IMR-90 (cell line): ENCODE data around the gene UGT3A1. TPM values are rescaled to one million over a fixed set of nuclear protein-coding genes. Genes with fewer than 3 reads are reported as not detected.

ENCODE experiments used
- ATAC-seq: fragments of 200-7000 bp; cut with Tn5 transposase; 2 replicates; pipeline ENCODE4 v1.9.1; 2020; ENCODE audit warnings: low read depth, mild to moderate bottlenecking, moderate library complexity
- BruUV-seq: library from RNA; stranded (reverse); fragments of 400-500 nt; replicated peaks from 2 replicates; lab custom pipeline; 2021; lab: Mats Ljungman, UMichigan
- CTCF ChIA-PET: fragments of 300-600 bp; formaldehyde crosslinking; extraction: SDS; loops from one replicate; lab custom pipeline; 2021; ENCODE audit warnings: antibody characterized with exemption; lab: Yijun Ruan, JAX
- POLR2A ChIA-PET: fragments of 300-600 bp; sonication (Branson Sonifier 250); formaldehyde crosslinking; loops from one replicate; lab custom pipeline; 2022; ENCODE audit warnings: antibody characterized with exemption; ENCODE audit not compliant: unreplicated experiment; lab: Charles Lee
- DNase-seq: peaks from one replicate; pipeline ENCODE4 v3.0.0; 2013
- H2AFZ ChIP-seq: replicated peaks from 2 replicates; pipeline ENCODE3; 2013; ENCODE audit warnings: low read length, mild to moderate bottlenecking; ENCODE audit not compliant: poor library complexity
- H2AK5ac ChIP-seq: 2 replicates; pipeline ENCODE4 v1.6.1; 2013; ENCODE audit warnings: low read depth, low read length, inconsistent platforms
- H2AK9ac ChIP-seq: replicated peaks from 2 replicates; pipeline ENCODE3; 2013; ENCODE audit warnings: mild to moderate bottlenecking, low read depth, low read length, moderate library complexity; ENCODE audit not compliant: poor library complexity
- H2BK120ac ChIP-seq: 2 replicates; pipeline ENCODE4 v1.6.1; 2013; ENCODE audit warnings: low read depth, low read length, inconsistent platforms
- H2BK15ac ChIP-seq: 3 replicates; pipeline ENCODE4 v1.6.1; 2013; ENCODE audit warnings: low read depth, low read length, inconsistent platforms
- H2BK20ac ChIP-seq: 2 replicates; pipeline ENCODE4 v1.6.1; 2013; ENCODE audit warnings: low read depth, mild to moderate bottlenecking, inconsistent platforms, low read length, moderate library complexity
- H2BK5ac ChIP-seq: 2 replicates; pipeline ENCODE4 v1.6.1; 2013; ENCODE audit warnings: mild to moderate bottlenecking, low read depth, low read length, inconsistent platforms; ENCODE audit not compliant: poor library complexity, severe bottlenecking
- H3K14ac ChIP-seq: replicated peaks from 2 replicates; pipeline ENCODE4 v1.6.1; 2013; ENCODE audit warnings: low read depth, low read length, inconsistent platforms
- H3K18ac ChIP-seq: 2 replicates; pipeline ENCODE4 v1.6.1; 2013; ENCODE audit warnings: low read depth, low read length, control low read depth
- H3K23ac ChIP-seq: 2 replicates; pipeline ENCODE4 v1.6.1; 2013; ENCODE audit warnings: low read depth, low read length, inconsistent platforms
- H3K27ac ChIP-seq: 2 replicates; pipeline ENCODE4 v1.5.1; 2013; ENCODE audit warnings: mild to moderate bottlenecking, control low read depth, low read length; ENCODE audit not compliant: insufficient read depth
- H3K27me3 ChIP-seq: 2 replicates; pipeline ENCODE4 v1.6.1; 2013; ENCODE audit warnings: low read length; ENCODE audit not compliant: control insufficient read depth, insufficient read depth
- H3K36me3 ChIP-seq: 2 replicates; pipeline ENCODE4 v1.6.1; 2013; ENCODE audit warnings: low read length, mixed read lengths; ENCODE audit not compliant: control insufficient read depth, insufficient read depth
- H3K4ac ChIP-seq: 2 replicates; pipeline ENCODE4 v1.6.1; 2013; ENCODE audit warnings: low read depth, low read length, inconsistent platforms
- H3K4me1 ChIP-seq: 2 replicates; pipeline ENCODE4 v1.6.1; 2013; ENCODE audit warnings: low read length, mixed read lengths; ENCODE audit not compliant: control insufficient read depth, insufficient read depth
- H3K4me2 ChIP-seq: 2 replicates; pipeline ENCODE4 v1.6.1; 2013; ENCODE audit warnings: low read depth, mild to moderate bottlenecking, control low read depth, low read length, moderate library complexity
- H3K4me3 ChIP-seq: 2 replicates; pipeline ENCODE4 v1.5.1; 2013; ENCODE audit warnings: low read depth, mild to moderate bottlenecking, control low read depth, low read length, moderate library complexity; ENCODE audit not compliant: insufficient read depth
- H3K56ac ChIP-seq: 2 replicates; pipeline ENCODE4 v1.6.1; 2013; ENCODE audit warnings: low read length, inconsistent platforms; ENCODE audit not compliant: insufficient read depth; ENCODE audit errors: extremely low read depth
- H3K79me1 ChIP-seq, 2 experiments: 2 replicates each; pipeline ENCODE4 v1.6.1; 2013; ENCODE audit warnings: low read length in 2 of 2, inconsistent platforms in 1 of 2, low read depth in 1 of 2
- H3K9ac ChIP-seq: 2 replicates; pipeline ENCODE4 v1.6.1; 2013; ENCODE audit warnings: low read depth, low read length, control low read depth
- H3K9me1 ChIP-seq: 2 replicates; pipeline ENCODE4 v1.6.1; 2013; ENCODE audit warnings: low read length, inconsistent platforms; ENCODE audit not compliant: insufficient read depth
- H3K9me3 ChIP-seq: 2 replicates; pipeline ENCODE4 v1.6.1; 2013; ENCODE audit warnings: low read length; ENCODE audit not compliant: control insufficient read depth, insufficient read depth
- H4K20me1 ChIP-seq: 2 replicates; pipeline ENCODE4 v1.6.1; 2013; ENCODE audit warnings: low read length, inconsistent platforms; ENCODE audit not compliant: insufficient read depth
- H4K5ac ChIP-seq: 2 replicates; pipeline ENCODE4 v1.6.1; 2013; ENCODE audit warnings: mild to moderate bottlenecking, low read depth, low read length, control low read depth
- H4K8ac ChIP-seq, 2 experiments: 2 replicates each; pipeline ENCODE4 v1.6.1; 2013; ENCODE audit warnings: low read depth in 2 of 2, low read length in 2 of 2, control low read depth in 1 of 2, inconsistent platforms in 1 of 2
- H4K91ac ChIP-seq: 2 replicates; pipeline ENCODE4 v1.6.1; 2013; ENCODE audit warnings: low read depth, low read length, inconsistent platforms; ENCODE audit not compliant: insufficient read depth
- BHLHE40 ChIP-seq: fragments of 150-350 bp; IDR thresholded peaks from 2 replicates; pipeline ENCODE4 v1.6.1; 2016; ENCODE audit warnings: mild to moderate bottlenecking, low read depth, low read length
- CEBPB ChIP-seq: IDR thresholded peaks from 2 replicates; pipeline ENCODE4 v1.6.1; 2012; ENCODE audit warnings: low read depth, low read length, improper control_type of control experiment
- CHD1 ChIP-seq: IDR thresholded peaks from 2 replicates; pipeline ENCODE4 v1.6.1; 2012; ENCODE audit warnings: low read depth, low read length, improper control_type of control experiment
- FOS ChIP-seq: fragments of 150-350 bp; IDR thresholded peaks from 2 replicates; pipeline ENCODE4 v1.6.1; 2016; ENCODE audit warnings: low read depth, low read length
- MAFK ChIP-seq: IDR thresholded peaks from 2 replicates; pipeline ENCODE4 v1.6.1; 2012; ENCODE audit warnings: low read depth, low read length, improper control_type of control experiment
- MAZ ChIP-seq: IDR thresholded peaks from 2 replicates; pipeline ENCODE4 v1.6.1; 2012; ENCODE audit warnings: low read depth, mild to moderate bottlenecking, low read length, improper control_type of control experiment, moderate library complexity, borderline replicate concordance
- MXI1 ChIP-seq: IDR thresholded peaks from 2 replicates; pipeline ENCODE4 v1.6.1; 2012; ENCODE audit warnings: low read depth, mild to moderate bottlenecking, low read length, moderate library complexity, borderline replicate concordance
- NFE2L2 ChIP-seq: fragments of 150-350 bp; IDR thresholded peaks from 2 replicates; pipeline ENCODE4 v1.6.1; 2016; ENCODE audit warnings: low read depth, mild to moderate bottlenecking, low read length
- POLR2A ChIP-seq: IDR thresholded peaks from 2 replicates; pipeline ENCODE4 v1.6.1; 2012; ENCODE audit warnings: mild to moderate bottlenecking, low read depth, low read length
- RCOR1 ChIP-seq: IDR thresholded peaks from 2 replicates; pipeline ENCODE4 v1.6.1; 2012; ENCODE audit warnings: mild to moderate bottlenecking, low read length, improper control_type of control experiment; ENCODE audit not compliant: insufficient replicate concordance
- RFX5 ChIP-seq: IDR thresholded peaks from 2 replicates; pipeline ENCODE4 v1.8.0; 2012; ENCODE audit warnings: low read depth, mild to moderate bottlenecking, low read length, moderate library complexity
- WGBS, 2 experiments: methylation state at CpG; one replicate each; pipeline versions ENCODE4 v1.1.5 to v1.1.7; 2013; ENCODE audit warnings: missing lambda C conversion rate in 2 of 2; ENCODE audit not compliant: insufficient read length in 1 of 2; ENCODE audit errors: extremely low coverage in 2 of 2; 5-methylcytosine and 5-hydroxymethylcytosine counted together
- dilution Hi-C: fragments of 300-500 bp; cut with HindIII; formaldehyde crosslinking; loops from one replicate; pipeline ENCODE4 v1.14.3; 2018; ENCODE audit warnings: low sequenced_read_pairs; ENCODE audit not compliant: unreplicated experiment
- in situ Hi-C: fragments of 300-500 bp; cut with MboI; formaldehyde crosslinking; loops from 3 replicates; pipeline ENCODE4 v1.14.3; 2019; ENCODE audit warnings: low sequenced_read_pairs, inconsistent platforms, mixed read lengths
- intact Hi-C: fragments of 100-400 bp; cut with micrococcal nuclease; formaldehyde crosslinking; loops from 2 replicates; pipeline ENCODE4 v1.10.0; 2022
- polyA plus RNA-seq, 3 experiments: library from polyadenylated mRNA; depleted of rRNA; stranded (reverse); fragments of >200 nt; gene quantifications; 2 replicates each; pipeline ENCODE4 v1.2.3, GENCODE V29; 2012; ENCODE audit warnings: low replicate concordance in 1 of 3
- total RNA-seq: library from RNA; depleted of rRNA; stranded (reverse); fragments of >200 nt; gene quantifications from 2 replicates; pipeline ENCODE4 v1.2.3, GENCODE V29; 2012
- TF ChIP-seq, protein P1 (sequence below): fragments of 150-350 bp; IDR thresholded peaks from 2 replicates; pipeline ENCODE4 v1.6.1; 2016; ENCODE audit warnings: low read depth, mild to moderate bottlenecking, low read length, moderate library complexity, borderline replicate concordance

The UGT3A1 gene
- total and polyA plus RNA-seq, 2 of the 4 experiments (the other 2 are of a cell fraction): not detected

DNA sequence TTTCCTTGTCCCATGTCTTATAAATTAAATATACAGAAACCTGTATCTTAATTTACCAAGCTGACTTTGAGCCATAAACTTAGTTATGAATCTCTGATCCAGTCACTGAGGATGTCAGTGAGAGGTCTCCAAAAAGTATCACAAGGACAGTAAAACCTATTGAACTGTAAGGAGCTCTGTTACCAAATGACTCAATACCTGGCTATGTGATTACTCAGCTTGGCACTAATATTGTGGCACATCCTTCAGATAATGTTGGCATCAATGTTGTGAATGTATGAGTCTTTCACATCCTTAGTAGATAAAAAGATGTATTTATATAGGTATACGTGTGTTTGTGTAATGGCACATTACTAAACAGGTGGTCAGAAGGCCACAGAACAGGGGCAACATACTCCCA lies 34.8 kb downstream of the UGT3A1 start:
- H3K9ac ChIP-seq: no peak overlapping the region
- no peaks in the 10 kb centered on the region for H3K9me3 ChIP-seq
- no peak overlapping the region for H4K91ac ChIP-seq
- H3K4me2 ChIP-seq: no peak overlapping the region
- no peak overlapping the region for H3K56ac ChIP-seq
- no peaks in the 10 kb centered on the region for H3K4me1 ChIP-seq
- no peak overlapping the region for H2BK120ac ChIP-seq
- H4K8ac ChIP-seq: no peak overlapping the region
- ChIA-PET POLR2A (no interaction called here), CTCF (no interaction called here)
- ATAC-seq (no peak), DNase-seq (no peak)
- H2AFZ ChIP-seq: no peak overlapping the region
- no peak overlapping the region for H3K4me3 ChIP-seq
- no peaks in the 10 kb centered on the region for H4K20me1 ChIP-seq
- H3K36me3 ChIP-seq: no peaks in the 10 kb centered on the region
- no peak overlapping the region for H4K5ac ChIP-seq
- no peak overlapping the region for H3K18ac ChIP-seq
- intact Hi-C loops (no loop called here), dilution Hi-C loops (no loop called here), in situ Hi-C loops (no loop called here)
- H2BK5ac ChIP-seq: no peak overlapping the region
- TF ChIP-seq MAFK: no peak
- no peak for TF ChIP-seq BHLHE40
- no peak for TF ChIP-seq NFE2L2
- TF ChIP-seq MXI1: no peak
- no peak for TF ChIP-seq POLR2A
- TF ChIP-seq FOS: no peak
- no peak for TF ChIP-seq RCOR1
- no peak for TF ChIP-seq MAZ
- TF ChIP-seq, protein P1, sequence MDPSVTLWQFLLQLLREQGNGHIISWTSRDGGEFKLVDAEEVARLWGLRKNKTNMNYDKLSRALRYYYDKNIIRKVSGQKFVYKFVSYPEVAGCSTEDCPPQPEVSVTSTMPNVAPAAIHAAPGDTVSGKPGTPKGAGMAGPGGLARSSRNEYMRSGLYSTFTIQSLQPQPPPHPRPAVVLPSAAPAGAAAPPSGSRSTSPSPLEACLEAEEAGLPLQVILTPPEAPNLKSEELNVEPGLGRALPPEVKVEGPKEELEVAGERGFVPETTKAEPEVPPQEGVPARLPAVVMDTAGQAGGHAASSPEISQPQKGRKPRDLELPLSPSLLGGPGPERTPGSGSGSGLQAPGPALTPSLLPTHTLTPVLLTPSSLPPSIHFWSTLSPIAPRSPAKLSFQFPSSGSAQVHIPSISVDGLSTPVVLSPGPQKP: no peak
- TF ChIP-seq CHD1: no peak
- TF ChIP-seq RFX5: no peak
- no peak for TF ChIP-seq CEBPB
- BruUV-seq: no TSS peak
- no peaks in the 10 kb centered on the region for H3K9me1 ChIP-seq
- H3K27ac ChIP-seq: no peak overlapping the region
- no CpG with 5 or more reads among the region's 1 CpG for WGBS, 2 experiments
- peaks cover 8% of the 10 kb centered on the region for H3K27me3 ChIP-seq
- no peak overlapping the region for H2BK15ac ChIP-seq
- H2AK9ac ChIP-seq: no peak overlapping the region
- no peak overlapping the region for H3K4ac ChIP-seq
- H2BK20ac ChIP-seq: no peak overlapping the region
- no peak overlapping the region for H3K14ac ChIP-seq
- no peak overlapping the region for H3K23ac ChIP-seq
- no peak overlapping the region for H2AK5ac ChIP-seq
- no peaks in the 10 kb centered on the region for H3K79me1 ChIP-seq
